ENCODE data around the gene PCDHB1. TPM values are rescaled to one million over a fixed set of nuclear protein-coding genes. Genes with fewer than 3 reads are reported as not detected.

Gene PCDHB1, protein sequence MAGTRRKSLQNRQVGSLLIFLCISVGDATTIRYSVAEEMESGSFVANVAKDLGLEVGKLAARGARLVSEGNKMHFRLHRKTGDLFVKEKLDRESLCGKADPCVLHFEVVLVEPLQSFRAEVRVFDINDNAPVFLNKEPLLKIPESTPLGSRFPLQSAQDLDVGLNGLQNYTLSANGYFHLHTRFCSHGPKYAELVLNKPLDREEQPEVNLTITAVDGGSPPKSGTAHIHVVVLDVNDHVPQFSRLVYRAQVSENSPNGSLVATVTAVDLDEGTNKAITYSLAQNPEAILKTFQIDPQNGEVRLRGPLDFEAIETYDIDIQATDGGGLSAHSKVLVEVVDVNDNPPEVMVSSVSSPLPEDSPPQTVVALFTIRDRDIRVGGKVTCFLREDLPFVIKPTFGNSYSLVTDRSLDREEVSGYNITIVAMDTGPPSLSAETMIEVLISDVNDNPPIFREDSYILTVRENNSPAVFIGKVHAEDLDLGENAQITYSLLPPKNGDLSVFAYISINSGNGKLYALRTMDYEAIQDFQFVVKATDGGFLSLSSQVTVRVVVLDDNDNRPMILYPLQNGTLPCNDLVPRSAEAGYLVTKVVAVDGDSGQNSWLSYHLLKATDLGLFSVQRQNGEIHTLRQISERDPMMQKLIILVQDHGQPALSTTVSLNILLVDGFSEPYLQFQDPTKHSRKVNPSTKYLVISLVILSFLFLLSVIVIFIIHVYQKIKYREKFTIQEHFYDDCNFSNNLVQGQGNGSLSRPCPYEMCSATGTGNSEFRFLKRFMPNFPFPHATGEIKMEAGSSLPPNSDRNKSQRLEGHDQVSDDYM
- not detected for total RNA-seq (2021; fragmentation: NEBNext Ultra II Directional; extraction: Animal tissue kit (Norgen Biotek cat#: 25700))
- long read RNA-seq = 0 reads

DNA sequence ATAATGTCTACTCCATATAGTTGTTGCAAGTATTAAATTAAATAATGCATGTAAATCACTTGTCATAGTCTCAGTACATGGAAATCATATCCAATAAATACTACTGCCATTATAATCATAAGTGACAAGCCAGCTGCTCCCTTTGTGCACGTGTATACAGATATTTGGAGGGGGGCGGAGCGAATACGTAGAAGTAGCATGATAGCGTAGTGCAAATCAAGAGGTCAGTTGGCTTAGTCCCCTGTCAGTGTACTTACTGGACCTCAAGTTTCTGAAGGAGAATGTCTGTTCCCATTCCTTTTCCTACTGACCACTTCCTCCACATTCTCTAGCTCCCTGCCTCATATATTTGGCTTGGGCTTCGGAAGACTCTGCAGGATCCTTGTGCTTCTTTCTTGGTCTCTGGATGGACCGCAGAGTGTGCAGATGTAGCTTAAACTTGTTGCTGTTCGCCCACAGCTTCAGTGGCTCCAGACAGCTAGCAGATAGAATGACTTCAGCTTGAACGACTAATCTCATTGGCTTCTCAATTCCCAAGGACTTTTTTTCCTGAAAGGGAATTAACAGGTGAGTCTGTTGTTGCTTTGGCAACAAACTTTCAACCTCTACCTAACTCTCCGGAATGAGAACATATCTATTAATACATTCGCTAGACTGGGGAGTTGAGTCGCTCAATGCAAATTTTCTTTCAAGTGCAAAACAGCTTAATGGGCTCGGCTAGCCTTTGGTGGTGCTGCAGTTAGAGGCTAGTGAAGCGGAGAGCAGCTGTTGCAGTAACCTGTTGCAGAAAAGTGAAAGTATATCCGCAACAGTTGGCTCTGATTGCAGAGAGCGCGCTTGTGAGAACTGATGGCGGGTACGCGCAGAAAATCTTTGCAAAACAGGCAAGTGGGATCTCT, at the start of gene PCDHB1:
PCDHB1 (plus strand) TSS at position 753 of the 899 bp plus-strand sequence; CDS start at position 850, 97 bp downstream.
- H3K27ac Mint-ChIP-seq = no peak within 1 kb of the TSS
- H3K4me3 Mint-ChIP-seq = peak within 1 kb of the TSS; percentile 53
- no peaks in the 10 kb centered on the region for H3K4me1 Mint-ChIP-seq (ENCODE audit: low read depth)
- no peaks in the 10 kb centered on the region for H3K36me3 Mint-ChIP-seq (ENCODE audit: low read depth)
- no peak for TF ChIP-seq CTCF (IDR thresholded peaks at IDR 0.05)
- H3K27me3 Mint-ChIP-seq (ENCODE audit: insufficient read depth) = peaks cover 3% of the 10 kb centered on the region
- H3K9me3 Mint-ChIP-seq = peaks cover 4% of the 10 kb centered on the region
- no peak for DNase-seq

- Mint-ChIP-seq H3K4me1 (ENCODE audit: low read depth) (no peaks in the 10 kb centered on the region), H3K27me3 (ENCODE audit: insufficient read depth) (no peaks in the 10 kb centered on the region; the same call in 1 of the 2 replicates), H3K9me3 (peaks cover 26% of the 10 kb centered on the region), H3K36me3 (ENCODE audit: low read depth) (no peaks in the 10 kb centered on the region), H3K27ac (no peak overlapping the region), H3K4me3 (no peak overlapping the region)
- TF ChIP-seq CTCF (IDR thresholded peaks at IDR 0.05) = no peak
- DNase-seq = no peak
Observed at GRCh38 chr5:141001446-141001843, 49.7 kb upstream of the PCDHB1 start.

DNA sequence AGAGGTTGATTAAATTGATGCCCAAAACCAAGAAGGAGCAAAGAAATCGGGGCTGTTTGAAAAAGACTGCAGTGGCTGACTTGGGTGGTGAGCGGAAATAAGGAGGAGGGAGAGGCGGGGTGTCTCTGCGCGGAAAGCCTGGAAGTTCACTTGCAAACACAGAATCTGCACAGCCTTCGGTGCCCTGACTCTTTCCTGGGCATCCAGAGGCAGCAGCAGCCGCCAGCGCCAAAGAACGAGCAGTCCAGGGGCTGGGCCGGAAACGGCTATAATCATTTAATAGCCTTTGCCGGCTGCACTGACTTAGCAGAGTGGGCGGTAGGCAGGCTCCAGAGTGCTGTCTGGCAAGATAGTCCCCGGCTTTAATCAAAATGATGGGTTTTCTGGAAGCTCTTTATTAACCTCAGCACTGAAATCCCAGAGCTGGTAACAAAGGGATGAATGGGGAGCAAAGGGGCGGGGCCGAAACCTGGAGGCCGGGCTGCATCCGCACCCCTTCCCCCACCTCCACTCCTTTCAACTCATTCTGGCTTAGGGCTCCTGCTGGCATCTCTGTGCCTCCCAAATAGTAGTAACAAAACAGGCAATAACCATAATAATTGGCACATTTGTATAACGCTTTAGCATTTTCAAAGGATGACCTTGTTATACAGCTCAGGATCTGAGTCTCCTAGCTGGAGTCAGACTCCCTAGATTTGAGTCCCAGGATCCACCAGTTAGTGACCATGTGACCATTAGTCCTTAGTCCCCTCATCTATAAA, 49.1 kb upstream of the PCDHB1 start:
- Mint-ChIP-seq H3K4me1 (ENCODE audit: low read depth) (no peaks in the 10 kb centered on the region), H3K9me3 (peaks cover 29% of the 10 kb centered on the region), H3K36me3 (ENCODE audit: low read depth) (no peaks in the 10 kb centered on the region), H3K27ac (no peak overlapping the region), H3K27me3 (ENCODE audit: insufficient read depth) (no peaks in the 10 kb centered on the region; the same call in 1 of the 2 replicates), H3K4me3 (no peak overlapping the region)
- TF ChIP-seq CTCF (IDR thresholded peaks at IDR 0.05) = no peak
- DNase-seq = no peak

- Mint-ChIP-seq H3K9me3 (peaks cover 29% of the 10 kb centered on the region), H3K4me3 (no peak overlapping the region), H3K4me1 (ENCODE audit: low read depth) (no peaks in the 10 kb centered on the region), H3K27me3 (ENCODE audit: insufficient read depth) (no peaks in the 10 kb centered on the region; the same call in 1 of the 2 replicates), H3K36me3 (ENCODE audit: low read depth) (no peaks in the 10 kb centered on the region), H3K27ac (no peak overlapping the region)
- TF ChIP-seq CTCF (IDR thresholded peaks at IDR 0.05) = no peak
- no peak for DNase-seq
Observed at GRCh38 chr5:141002605-141002965, 48.6 kb upstream of the PCDHB1 start.

Measured in HFFc6 (cell line).